ENCODE measurements around the gene MDN1.
"Not testable (repeated sequence)": the region's sequence is repeated elsewhere in the genome, so short reads cannot be mapped to it uniquely, and the experiment has no call there.

Gene MDN1

GRCh38 chr6:89819336-89820130 lies at the start of gene MDN1:
MDN1 (minus strand) TSS chr6:89819794; CDS start chr6:89819607, 187 bp downstream.
- peak; percentile 81 for DNase-seq

GRCh38 chr6:89866024-89866678 lies 46.6 kb upstream of the MDN1 start:
- no peak for DNase-seq

GRCh38 chr6:89862698-89863097 lies 43.1 kb upstream of the MDN1 start:
- DNase-seq, result no peak

- DNase-seq, result no peak
Measured at GRCh38 chr6:89862273-89862672, 42.7 kb upstream of the MDN1 start.

- no peak for DNase-seq
Measured at GRCh38 chr6:89859744-89860143, 40.1 kb upstream of the MDN1 start.

- DNase-seq, result no peak
Measured at GRCh38 chr6:89858041-89858440, 38.4 kb upstream of the MDN1 start.

GRCh38 chr6:89853068-89853467 lies 33.5 kb upstream of the MDN1 start:
- DNase-seq, result no peak

GRCh38 chr6:89847513-89847912 lies 27.9 kb upstream of the MDN1 start:
- not testable (repeated sequence) for DNase-seq

GRCh38 chr6:89843070-89843469 lies 23.5 kb upstream of the MDN1 start:
- no peak for DNase-seq

GRCh38 chr6:89842228-89842627 lies 22.6 kb upstream of the MDN1 start:
- DNase-seq, result no peak

GRCh38 chr6:89840538-89840937 lies 20.9 kb upstream of the MDN1 start:
- no peak for DNase-seq

GRCh38 chr6:89836639-89837222 lies 17.1 kb upstream of the MDN1 start:
- no peak for DNase-seq

- DNase-seq, result no peak
Measured at GRCh38 chr6:89834884-89835792, 15.5 kb upstream of the MDN1 start.

- no peak for DNase-seq
Measured at GRCh38 chr6:89830170-89830809, 10.7 kb upstream of the MDN1 start.

- DNase-seq, result peak; percentile 98
Measured at GRCh38 chr6:89829472-89830169, 10.0 kb upstream of the MDN1 start, which contains the start of gene CASP8AP2. CASP8AP2 (plus strand) TSS chr6:89829880.

GRCh38 chr6:89828988-89829471 lies 9.4 kb upstream of the MDN1 start:
- DNase-seq, result no peak

GRCh38 chr6:89828475-89828987 lies 8.9 kb upstream of the MDN1 start:
- DNase-seq, result not testable (repeated sequence)

GRCh38 chr6:89826029-89826528 lies 6.5 kb upstream of the MDN1 start:
- no peak for DNase-seq

GRCh38 chr6:89818977-89819335 lies 638 bp downstream of the MDN1 start:
- no peak for DNase-seq

- DNase-seq, result no peak
Measured at GRCh38 chr6:89817481-89817880, 2.1 kb downstream of the MDN1 start.

- not testable (repeated sequence) for DNase-seq
Measured at GRCh38 chr6:89813422-89813821, 6.2 kb downstream of the MDN1 start.

All from NCI-H2107 (cell line).